RPMI7951 (cell line): ENCODE measurements around the gene USP5. TPM values are rescaled to one million over a fixed set of nuclear protein-coding genes. Genes with fewer than 3 reads are reported as not detected.
A peak's percentile ranks its signal among the peaks of the same experiment; 100 is the strongest.

Experiments
- DNase-seq: peaks from one replicate; pipeline ENCODE4 v3.0.0-alpha.2; 2012; ENCODE audit warnings: low read depth
- total RNA-seq: library from RNA; depleted of rRNA; stranded (reverse); fragments of >200 nt; shearing (Covaris generic); gene quantifications from 2 replicates; pipeline ENCODE4 v1.2.3, GENCODE V29; 2014; rRNA removed

The USP5 gene, protein sequence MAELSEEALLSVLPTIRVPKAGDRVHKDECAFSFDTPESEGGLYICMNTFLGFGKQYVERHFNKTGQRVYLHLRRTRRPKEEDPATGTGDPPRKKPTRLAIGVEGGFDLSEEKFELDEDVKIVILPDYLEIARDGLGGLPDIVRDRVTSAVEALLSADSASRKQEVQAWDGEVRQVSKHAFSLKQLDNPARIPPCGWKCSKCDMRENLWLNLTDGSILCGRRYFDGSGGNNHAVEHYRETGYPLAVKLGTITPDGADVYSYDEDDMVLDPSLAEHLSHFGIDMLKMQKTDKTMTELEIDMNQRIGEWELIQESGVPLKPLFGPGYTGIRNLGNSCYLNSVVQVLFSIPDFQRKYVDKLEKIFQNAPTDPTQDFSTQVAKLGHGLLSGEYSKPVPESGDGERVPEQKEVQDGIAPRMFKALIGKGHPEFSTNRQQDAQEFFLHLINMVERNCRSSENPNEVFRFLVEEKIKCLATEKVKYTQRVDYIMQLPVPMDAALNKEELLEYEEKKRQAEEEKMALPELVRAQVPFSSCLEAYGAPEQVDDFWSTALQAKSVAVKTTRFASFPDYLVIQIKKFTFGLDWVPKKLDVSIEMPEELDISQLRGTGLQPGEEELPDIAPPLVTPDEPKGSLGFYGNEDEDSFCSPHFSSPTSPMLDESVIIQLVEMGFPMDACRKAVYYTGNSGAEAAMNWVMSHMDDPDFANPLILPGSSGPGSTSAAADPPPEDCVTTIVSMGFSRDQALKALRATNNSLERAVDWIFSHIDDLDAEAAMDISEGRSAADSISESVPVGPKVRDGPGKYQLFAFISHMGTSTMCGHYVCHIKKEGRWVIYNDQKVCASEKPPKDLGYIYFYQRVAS
- total RNA-seq = 61.4 and 62.7 TPM in 2 replicates

GRCh38 chr12:6851921-6852650 is at the start of gene USP5:
USP5 (plus strand) TSS chr12:6852150; CDS start chr12:6852180, 30 bp downstream.
- DNase-seq = peak; percentile 99

GRCh38 chr12:6807170-6807569 is 44.8 kb upstream of the USP5 start:
- DNase-seq = no peak

DNA sequence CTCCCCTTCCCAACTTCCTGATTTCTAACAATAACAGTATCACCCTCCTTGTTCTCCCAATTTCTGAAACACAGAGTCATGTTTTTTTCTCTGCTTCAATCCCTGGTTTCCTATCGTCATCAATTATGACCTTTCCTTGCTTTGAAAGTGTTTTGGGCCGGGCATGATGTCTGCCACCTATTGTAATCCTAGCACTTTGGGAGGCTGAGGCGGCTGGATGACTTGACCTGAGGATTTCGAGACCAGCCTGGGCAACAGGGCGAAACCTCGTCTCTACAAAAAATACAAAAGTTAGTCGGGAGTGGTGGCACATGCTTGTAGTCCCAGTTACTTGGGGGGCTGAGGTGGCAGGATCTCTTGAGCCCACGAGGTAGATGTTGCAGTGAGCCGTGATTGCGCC is 42.9 kb upstream of the USP5 start:
- DNase-seq = no peak

GRCh38 chr12:6810758-6811157 is 41.2 kb upstream of the USP5 start:
- no peak for DNase-seq

GRCh38 chr12:6813363-6813762 is 38.6 kb upstream of the USP5 start:
- DNase-seq = no peak

GRCh38 chr12:6816598-6816997 is 35.4 kb upstream of the USP5 start:
- no peak for DNase-seq

DNA sequence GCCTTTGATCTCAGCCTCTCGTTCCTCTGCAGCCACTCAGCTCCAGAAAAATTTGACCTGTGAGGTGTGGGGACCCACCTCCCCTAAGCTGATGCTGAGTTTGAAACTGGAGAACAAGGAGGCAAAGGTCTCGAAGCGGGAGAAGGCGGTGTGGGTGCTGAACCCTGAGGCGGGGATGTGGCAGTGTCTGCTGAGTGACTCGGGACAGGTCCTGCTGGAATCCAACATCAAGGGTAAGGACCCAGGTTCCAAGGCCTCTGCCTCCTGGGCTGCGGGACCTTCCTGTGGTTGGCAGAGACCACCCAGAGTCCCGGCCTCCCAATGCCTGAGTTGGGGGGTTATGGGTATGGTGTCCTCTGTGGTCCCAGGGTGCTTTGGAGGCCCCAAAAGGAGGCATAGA is 34.9 kb upstream of the USP5 start:
- DNase-seq = no peak

DNA sequence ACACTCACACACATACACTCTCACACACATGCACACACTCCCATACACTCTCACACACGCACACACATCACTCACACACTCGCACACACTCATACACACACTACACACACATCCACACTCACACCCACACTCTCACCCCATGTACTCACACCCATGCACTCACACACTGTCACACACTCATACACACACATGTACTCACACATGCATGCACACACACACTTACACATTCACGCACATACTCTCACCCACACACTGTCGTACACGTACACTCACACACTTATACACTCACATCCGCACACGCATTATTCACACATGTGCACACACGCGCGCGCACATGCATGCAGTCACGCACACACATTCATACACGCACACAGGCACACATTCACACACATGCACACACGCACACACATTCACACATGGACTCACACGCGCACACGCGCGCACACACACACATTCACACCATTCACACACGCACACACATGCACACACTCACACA is 34.2 kb upstream of the USP5 start:
- DNase-seq = no peak

DNA sequence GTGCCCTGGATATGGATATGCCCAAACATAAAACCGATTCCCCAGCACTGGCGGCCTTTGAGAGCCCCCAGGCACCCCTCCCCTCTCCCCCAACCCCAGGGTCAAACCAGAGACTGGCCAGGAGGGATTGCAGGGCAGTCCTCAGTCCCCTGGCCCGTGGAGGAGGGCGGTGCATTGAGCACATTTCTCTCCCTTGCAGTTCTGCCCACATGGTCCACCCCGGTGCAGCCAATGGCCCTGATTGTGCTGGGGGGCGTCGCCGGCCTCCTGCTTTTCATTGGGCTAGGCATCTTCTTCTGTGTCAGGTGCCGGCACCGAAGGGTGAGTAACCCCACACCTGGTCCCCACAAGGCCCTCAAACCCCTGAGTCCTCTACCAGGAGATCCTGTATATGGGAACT is 33.7 kb upstream of the USP5 start:
- DNase-seq = no peak

GRCh38 chr12:6818645-6819044 is 33.3 kb upstream of the USP5 start:
- DNase-seq = no peak

GRCh38 chr12:6819106-6820030 is 32.6 kb upstream of the USP5 start:
- no peak for DNase-seq

DNA sequence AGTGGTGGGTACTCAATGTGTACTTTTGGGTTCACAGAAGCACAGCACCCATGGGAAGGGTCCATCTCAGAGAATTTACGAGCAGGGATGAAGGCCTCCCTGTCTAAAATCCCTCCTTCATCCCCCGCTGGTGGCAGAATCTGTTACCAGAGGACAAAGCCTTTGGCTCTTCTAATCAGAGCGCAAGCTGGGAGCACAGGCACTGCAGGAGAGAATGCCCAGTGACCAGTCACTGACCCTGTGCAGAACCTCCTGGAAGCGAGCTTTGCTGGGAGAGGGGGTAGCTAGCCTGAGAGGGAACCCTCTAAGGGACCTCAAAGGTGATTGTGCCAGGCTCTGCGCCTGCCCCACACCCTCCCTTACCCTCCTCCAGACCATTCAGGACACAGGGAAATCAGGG is 31.8 kb upstream of the USP5 start:
- no peak for DNase-seq

- DNase-seq = peak; percentile 43
Measured at GRCh38 chr12:6821591-6822425, 30.1 kb upstream of the USP5 start, which contains the start of gene GPR162. GPR162 (plus strand) TSS chr12:6821821; CDS start chr12:6823899, 2,078 bp downstream.

DNA sequence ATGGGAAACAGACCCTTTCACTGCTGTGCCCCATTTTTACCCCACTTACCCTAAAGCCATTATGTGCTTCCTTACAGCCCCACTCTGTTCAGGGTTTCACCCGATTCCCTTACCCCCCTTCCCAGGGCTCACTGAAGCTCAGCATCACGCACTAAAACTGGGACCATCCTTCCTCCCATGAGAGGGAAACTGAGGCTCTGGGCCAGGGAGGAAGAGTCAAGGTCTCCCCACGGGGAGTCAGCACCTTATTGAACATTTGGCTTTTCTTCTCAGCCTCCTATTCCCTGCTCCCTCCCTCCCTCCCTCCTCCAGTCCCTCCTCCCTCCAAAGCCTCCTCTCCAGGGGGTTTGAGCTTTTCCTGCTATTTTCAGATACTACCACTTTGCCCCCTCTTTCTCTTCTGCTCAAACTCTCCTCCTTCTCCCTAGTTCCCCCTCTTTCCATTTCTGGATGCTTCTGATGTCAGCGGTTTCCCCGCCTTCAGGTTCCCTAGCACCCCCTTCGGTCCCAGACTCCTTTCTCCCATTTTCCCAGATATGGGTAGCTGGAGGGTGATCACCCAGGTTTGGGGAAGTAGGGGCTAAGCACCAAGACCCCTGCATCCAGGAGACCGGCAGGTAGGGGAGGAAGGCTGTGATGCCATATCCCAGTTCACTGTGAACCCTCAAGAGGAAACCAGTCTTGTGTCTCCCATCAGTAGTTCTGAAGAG is 29.4 kb upstream of the USP5 start:
- no peak for DNase-seq

DNA sequence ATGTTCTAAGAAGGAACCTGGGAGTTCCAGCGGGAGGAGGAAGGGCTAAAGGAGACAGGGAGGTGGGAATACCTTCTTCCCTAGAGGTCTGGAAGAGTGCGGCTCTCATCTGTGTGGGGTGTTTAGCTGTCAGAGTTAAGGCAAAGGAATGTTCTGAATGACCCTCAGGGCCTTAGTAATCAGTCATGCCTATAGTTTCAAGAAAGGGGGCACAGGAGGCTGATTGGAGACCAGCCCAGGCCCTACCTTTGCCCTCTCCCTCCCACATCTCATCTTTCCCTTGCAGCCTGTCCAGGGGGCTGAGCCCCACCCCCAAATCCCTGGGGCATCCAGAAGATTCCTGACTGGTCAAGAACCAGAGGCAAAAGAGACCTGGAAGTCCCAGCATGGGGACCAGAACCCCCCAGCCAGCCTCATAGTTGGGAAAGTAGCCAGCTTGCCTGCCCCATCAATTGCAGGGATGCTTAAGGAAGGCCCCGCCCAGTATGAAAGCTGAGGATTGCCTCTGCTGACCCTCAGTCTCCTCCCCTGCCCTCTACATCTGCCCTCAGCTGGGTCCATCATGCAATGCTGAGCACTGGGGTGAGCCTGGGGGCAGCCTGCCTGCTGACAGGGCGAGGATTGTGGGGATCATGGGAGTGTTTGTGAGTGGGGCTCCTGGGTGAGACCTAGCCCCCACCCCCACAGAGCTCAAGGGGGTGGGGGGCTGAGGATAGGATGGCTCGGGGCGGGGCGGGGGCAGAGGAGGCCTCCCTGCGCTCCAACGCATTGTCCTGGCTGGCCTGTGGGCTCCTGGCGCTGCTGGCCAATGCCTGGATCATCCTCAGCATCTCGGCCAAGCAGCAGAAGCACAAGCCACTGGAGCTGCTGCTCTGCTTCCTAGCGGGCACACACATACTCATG is 28.5 kb upstream of the USP5 start:
- no peak for DNase-seq

DNA sequence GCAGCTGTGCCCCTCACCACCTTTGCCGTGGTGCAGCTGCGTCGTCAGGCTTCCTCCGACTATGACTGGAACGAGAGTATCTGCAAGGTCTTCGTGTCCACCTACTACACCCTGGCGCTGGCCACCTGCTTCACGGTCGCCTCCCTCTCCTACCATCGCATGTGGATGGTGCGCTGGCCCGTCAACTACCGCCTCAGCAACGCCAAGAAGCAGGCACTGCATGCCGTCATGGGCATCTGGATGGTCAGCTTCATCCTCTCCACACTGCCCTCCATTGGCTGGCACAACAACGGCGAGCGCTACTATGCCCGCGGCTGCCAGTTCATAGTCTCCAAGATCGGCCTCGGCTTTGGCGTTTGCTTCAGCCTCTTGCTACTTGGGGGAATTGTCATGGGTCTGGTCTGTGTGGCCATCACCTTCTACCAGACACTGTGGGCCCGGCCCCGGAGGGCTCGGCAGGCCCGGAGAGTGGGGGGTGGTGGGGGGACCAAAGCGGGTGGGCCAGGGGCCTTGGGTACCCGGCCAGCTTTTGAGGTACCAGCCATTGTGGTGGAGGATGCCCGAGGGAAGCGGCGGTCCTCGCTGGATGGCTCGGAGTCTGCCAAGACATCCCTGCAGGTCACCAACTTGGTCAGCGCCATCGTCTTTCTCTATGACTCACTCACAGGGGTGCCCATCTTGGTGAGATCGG is 27.7 kb upstream of the USP5 start:
- no peak for DNase-seq

DNA sequence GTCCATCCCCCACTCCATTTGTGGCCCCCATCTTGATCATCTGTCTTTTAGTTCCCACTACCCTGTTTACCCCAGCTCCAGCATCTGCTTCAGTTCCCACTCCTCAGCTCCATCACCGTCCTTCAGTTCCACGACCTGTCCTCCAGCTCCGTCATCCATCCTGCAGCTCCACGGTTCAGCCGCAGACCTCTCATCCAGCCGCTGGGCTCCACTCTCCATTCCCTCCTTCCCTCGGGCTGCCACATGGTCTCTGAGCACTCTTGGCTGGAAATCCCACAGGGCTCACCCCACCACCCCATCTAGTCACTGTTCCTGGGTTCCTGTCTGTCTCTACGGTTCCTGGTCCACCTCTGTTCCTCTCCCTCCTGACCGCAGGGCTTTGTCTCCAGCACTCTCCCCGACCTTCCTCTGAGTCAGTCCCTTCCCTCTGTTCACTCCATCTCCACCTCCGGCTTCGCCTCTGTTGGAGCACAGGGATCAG is 27.0 kb upstream of the USP5 start:
- peak; percentile 46 for DNase-seq
